GM10266 (cell line): ENCODE results near the gene ZFYVE9.

ENCODE experiments used
- DNase-seq: peaks from one replicate; pipeline ENCODE4 v3.0.0; 2012; ENCODE audit errors: extremely low spot score
- TF ChIP-seq, protein P1 (sequence below): IDR thresholded peaks from 2 replicates; pipeline ENCODE4 v1.5.1; 2012; ENCODE audit warnings: mild to moderate bottlenecking, low read depth; ENCODE audit not compliant: control insufficient read depth, insufficient read depth; ENCODE audit errors: missing control alignments

The ZFYVE9 gene

DNA sequence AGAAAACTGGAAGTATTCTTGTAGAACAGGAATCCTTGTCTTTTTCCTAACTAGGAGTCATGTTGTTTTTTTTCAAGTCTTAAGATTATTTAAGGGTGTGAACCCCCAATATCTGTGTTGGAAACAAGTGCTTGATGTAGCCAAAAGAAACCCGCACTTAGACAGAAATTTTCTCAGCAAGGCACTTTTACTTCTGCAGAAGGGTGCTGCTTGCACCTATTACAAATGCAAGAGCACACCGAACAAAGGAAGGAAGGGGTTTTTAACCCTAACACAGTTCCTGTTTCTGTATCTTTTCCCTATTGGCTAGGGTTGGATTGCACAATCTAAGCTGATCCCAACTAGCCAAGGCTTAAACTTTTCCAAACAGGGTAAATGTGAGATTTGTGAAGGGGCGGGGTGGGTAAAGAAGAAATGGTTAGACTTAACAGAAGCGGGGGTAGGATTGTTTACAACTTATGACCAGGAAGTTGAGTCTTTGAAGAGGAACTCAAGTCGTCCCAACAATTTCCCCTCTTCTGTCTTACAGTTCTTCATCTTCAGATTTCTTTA is 75.1 kb downstream of the ZFYVE9 start:
- TF ChIP-seq, protein P1, sequence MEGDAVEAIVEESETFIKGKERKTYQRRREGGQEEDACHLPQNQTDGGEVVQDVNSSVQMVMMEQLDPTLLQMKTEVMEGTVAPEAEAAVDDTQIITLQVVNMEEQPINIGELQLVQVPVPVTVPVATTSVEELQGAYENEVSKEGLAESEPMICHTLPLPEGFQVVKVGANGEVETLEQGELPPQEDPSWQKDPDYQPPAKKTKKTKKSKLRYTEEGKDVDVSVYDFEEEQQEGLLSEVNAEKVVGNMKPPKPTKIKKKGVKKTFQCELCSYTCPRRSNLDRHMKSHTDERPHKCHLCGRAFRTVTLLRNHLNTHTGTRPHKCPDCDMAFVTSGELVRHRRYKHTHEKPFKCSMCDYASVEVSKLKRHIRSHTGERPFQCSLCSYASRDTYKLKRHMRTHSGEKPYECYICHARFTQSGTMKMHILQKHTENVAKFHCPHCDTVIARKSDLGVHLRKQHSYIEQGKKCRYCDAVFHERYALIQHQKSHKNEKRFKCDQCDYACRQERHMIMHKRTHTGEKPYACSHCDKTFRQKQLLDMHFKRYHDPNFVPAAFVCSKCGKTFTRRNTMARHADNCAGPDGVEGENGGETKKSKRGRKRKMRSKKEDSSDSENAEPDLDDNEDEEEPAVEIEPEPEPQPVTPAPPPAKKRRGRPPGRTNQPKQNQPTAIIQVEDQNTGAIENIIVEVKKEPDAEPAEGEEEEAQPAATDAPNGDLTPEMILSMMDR: no peak
- no peak for DNase-seq

DNA sequence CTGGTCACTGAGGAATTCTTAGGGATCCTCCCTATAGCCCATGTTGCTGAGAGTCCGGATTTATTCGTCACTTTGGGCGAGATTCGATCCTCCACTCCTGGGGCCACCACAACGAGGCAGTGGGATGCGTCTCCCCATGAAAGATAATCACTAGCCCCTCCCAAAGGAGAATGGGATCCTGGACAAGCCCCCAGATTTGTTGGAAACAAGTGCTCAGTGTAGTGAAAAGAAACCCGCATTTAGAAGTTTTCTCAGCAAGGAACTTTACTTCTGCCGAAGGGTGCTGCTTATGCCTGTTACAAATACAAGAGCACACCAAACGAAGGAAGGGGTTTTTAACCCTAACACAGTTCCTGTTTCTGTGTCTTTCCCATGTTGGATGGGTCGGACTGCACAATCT is 83.3 kb downstream of the ZFYVE9 start:
- DNase-seq: no peak
- TF ChIP-seq, protein P1: no peak

DNA sequence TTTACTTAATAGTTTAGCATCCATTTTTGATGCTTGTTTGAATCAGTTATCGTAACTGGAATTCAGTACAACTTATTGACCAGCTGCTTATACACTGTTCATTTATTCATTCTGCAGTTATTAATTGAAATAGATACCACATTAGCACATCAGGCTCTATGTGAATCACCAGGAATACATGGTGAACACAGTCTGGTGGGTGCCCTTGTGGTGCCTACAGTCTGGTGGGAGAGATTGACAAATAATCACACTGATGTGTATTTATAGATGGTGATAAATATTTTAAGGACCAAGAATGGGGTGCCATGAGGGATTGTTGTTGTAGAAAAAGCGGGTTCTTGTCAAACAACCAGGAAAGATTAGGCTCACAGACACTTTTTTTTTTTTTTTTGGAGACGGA is 87.6 kb downstream of the ZFYVE9 start:
- DNase-seq: no peak
- TF ChIP-seq, protein P1: no peak

GRCh38 chr1:52233463-52233862 is 91.6 kb downstream of the ZFYVE9 start:
- TF ChIP-seq, protein P1: no peak

DNA sequence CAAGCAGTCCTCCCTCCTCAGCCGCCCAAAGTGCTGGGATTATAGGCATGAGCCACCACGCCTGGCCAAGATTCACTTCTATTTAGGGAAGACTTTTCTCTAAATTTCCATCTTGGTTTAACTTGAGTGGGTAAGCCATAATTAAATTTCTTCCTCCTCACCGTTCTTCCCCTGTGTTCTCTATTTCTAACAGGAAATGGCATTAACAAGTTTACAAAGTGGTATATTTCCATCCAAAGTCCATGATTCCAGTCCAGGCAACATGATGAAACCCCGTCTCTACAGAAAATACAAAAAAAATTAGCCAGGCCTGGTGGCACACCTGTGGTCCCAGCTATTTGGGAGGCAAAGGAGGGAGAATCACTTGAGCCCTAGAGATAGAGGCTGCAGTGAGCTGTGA is 92.1 kb downstream of the ZFYVE9 start:
- no peak for DNase-seq
- TF ChIP-seq, protein P1: no peak

More at GRCh38 chr1:52233463-52233862, 91.6 kb downstream of the ZFYVE9 start:
- DNase-seq: no peak

GRCh38 chr1:52234708-52235107 is 92.8 kb downstream of the ZFYVE9 start:
- DNase-seq: no peak
- TF ChIP-seq, protein P1: no peak

- DNase-seq: no peak
- TF ChIP-seq, protein P1: no peak
Measured at GRCh38 chr1:52235646-52236045, 93.8 kb downstream of the ZFYVE9 start.
